PC-3 (cell line): ENCODE measurements around the gene USP21.

Experiments
- EZH2phosphoT487 ChIP-seq: fragments of 300-600 bp; sonication (generic); IDR thresholded peaks from 2 replicates; pipeline ENCODE4 v1.6.1; 2018; ENCODE audit warnings: mild to moderate bottlenecking, antibody characterized with exemption, low read length, borderline replicate concordance
- TF ChIP-seq, protein P1 (sequence below): fragments of 300-600 bp; sonication (generic); conservative IDR thresholded peaks from 2 replicates; pipeline ENCODE4 v1.5.1; 2017; ENCODE audit warnings: antibody characterized with exemption, low read depth, mild to moderate bottlenecking, low read length

DNA sequence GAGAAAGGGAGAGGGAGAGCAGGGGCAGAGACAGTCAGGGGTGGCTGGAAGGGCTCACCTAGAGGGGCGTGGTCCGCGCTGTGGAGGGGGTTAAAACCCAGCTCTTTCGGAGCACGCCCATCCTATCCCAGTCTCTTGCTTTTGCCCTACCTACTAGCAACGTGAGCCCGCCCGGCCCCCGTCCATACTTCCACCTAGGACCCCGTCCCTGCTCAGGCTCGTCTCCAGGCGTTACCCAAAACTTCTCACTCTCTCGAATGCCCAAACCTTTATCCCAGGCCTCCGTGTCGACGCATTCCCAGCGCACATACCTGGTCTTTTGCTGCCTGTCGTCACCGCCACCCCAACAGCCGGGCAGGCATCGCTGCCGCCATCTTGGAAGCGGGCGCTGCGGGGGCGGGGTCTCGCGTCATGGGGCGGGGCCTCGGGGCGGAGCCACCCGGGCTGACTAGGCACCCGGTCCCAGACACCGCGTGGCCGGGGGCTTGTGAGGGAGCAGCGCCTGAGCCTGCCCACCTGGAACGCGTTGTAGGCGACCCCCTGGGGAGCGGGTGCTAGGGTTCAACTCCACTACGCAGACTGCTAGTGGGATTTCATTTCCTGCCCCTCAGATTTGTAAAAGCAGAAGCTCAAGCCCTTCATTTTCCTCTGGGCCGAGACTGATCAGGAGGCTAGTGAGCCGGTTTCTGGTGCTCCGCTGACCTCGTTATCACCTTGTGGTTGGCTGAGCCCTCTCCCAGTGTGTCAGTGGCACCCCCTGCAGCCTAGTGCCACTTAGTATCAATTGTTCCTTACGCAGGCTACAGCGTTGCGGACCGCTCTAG, 18.0 kb downstream of the USP21 start, which contains the start of gene B4GALT3:
- TF ChIP-seq, protein P1, sequence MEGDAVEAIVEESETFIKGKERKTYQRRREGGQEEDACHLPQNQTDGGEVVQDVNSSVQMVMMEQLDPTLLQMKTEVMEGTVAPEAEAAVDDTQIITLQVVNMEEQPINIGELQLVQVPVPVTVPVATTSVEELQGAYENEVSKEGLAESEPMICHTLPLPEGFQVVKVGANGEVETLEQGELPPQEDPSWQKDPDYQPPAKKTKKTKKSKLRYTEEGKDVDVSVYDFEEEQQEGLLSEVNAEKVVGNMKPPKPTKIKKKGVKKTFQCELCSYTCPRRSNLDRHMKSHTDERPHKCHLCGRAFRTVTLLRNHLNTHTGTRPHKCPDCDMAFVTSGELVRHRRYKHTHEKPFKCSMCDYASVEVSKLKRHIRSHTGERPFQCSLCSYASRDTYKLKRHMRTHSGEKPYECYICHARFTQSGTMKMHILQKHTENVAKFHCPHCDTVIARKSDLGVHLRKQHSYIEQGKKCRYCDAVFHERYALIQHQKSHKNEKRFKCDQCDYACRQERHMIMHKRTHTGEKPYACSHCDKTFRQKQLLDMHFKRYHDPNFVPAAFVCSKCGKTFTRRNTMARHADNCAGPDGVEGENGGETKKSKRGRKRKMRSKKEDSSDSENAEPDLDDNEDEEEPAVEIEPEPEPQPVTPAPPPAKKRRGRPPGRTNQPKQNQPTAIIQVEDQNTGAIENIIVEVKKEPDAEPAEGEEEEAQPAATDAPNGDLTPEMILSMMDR = no peak
- TF ChIP-seq EZH2phosphoT487 = no peak
